Lung (tissue), 12 donors: ENCODE results near the gene DIRAS1. TPM values are rescaled to one million over a fixed set of nuclear protein-coding genes. Genes with fewer than 3 reads are reported as not detected.

Source experiments
- ATAC-seq: fragments of 200-7000 bp; cut with Tn5 transposase; one replicate; pipeline ENCODE4 v1.9.1; 2020; ENCODE audit warnings: moderate number of reproducible peaks; ENCODE audit not compliant: insufficient read depth, low FRiP score
- DNase-seq, 3 donors: peaks; one replicate each; pipeline ENCODE4 v3.0.0-alpha.2; 2013 to 2017
- H3K27ac ChIP-seq, 2 donors: one replicate each; pipeline ENCODE4 v1.5.1; 2013; ENCODE audit warnings: mild to moderate bottlenecking in 2 of 2, moderate library complexity in 2 of 2, control low read depth in 1 of 2, inconsistent platforms in 1 of 2, low read depth in 1 of 2, low read length in 1 of 2
- H3K27me3 ChIP-seq, 3 donors: one replicate each; pipeline ENCODE4 v1.5.1; 2013; ENCODE audit warnings: low read length in 2 of 3; ENCODE audit not compliant: control insufficient read depth in 3 of 3, insufficient read depth in 3 of 3
- H3K36me3 ChIP-seq, 4 donors: one replicate each; pipeline ENCODE4 v1.5.1; 2013; ENCODE audit warnings: low read length in 4 of 4, mild to moderate bottlenecking in 1 of 4, moderate library complexity in 1 of 4; ENCODE audit not compliant: control insufficient read depth in 4 of 4, insufficient read depth in 4 of 4
- H3K4me1 ChIP-seq, 5 donors: one replicate each; pipeline ENCODE4 v1.5.1; 2013; ENCODE audit warnings: low read length in 5 of 5, mild to moderate bottlenecking in 2 of 5, moderate library complexity in 1 of 5; ENCODE audit not compliant: control insufficient read depth in 5 of 5, insufficient read depth in 5 of 5
- H3K4me3 ChIP-seq: one replicate; pipeline ENCODE4 v1.5.1; 2013; ENCODE audit warnings: mild to moderate bottlenecking, control low read depth, moderate library complexity
- H3K9ac ChIP-seq, 2 donors: one replicate each; pipeline ENCODE4 v1.5.1; 2013; ENCODE audit warnings: low read length in 2 of 2, control low read depth in 1 of 2; ENCODE audit not compliant: insufficient read depth in 1 of 2
- H3K9me3 ChIP-seq, 4 donors: one replicate each; pipeline ENCODE4 v1.5.1; 2013; ENCODE audit warnings: low read length in 3 of 4, mild to moderate bottlenecking in 1 of 4, moderate library complexity in 1 of 4; ENCODE audit not compliant: control insufficient read depth in 4 of 4, insufficient read depth in 3 of 4
- CTCF ChIP-seq: IDR thresholded peaks from 2 replicates; pipeline ENCODE4 v1.5.1; 2012; ENCODE audit warnings: mild to moderate bottlenecking; ENCODE audit errors: control extremely low read depth, extremely low read depth
- WGBS, 2 donors: extraction: QIAGEN DNeasy Blood & Tissue Kit; methylation state at CpG; one replicate each; pipeline ENCODE4 v1.1.7; 2013; 5-methylcytosine and 5-hydroxymethylcytosine counted together
- polyA plus RNA-seq, 2 donors: library from polyadenylated mRNA; stranded (reverse); fragments of 200-250 nt; gene quantifications; one replicate each; pipeline ENCODE4 v1.2.1, GENCODE V29; 2013
- total RNA-seq, 2 donors: library from RNA; depleted of rRNA in 1 of 2; stranded (reverse); fragments of >200 nt in 1 of 2; gene quantifications; one replicate each; pipeline ENCODE4 v1.2.1, GENCODE V29; 2014 to 2021
- donor health status: control.
- donor health status: control.
- donor health status: Bipolar disorder and iron deficiency.
- donor health status: healthy.
- donor health status: DM: yes; HTN: yes; CAD: no.

Gene DIRAS1
- total and polyA plus RNA-seq, 4 donors: 0.37 to 1.2 (median 0.58) TPM

DNA sequence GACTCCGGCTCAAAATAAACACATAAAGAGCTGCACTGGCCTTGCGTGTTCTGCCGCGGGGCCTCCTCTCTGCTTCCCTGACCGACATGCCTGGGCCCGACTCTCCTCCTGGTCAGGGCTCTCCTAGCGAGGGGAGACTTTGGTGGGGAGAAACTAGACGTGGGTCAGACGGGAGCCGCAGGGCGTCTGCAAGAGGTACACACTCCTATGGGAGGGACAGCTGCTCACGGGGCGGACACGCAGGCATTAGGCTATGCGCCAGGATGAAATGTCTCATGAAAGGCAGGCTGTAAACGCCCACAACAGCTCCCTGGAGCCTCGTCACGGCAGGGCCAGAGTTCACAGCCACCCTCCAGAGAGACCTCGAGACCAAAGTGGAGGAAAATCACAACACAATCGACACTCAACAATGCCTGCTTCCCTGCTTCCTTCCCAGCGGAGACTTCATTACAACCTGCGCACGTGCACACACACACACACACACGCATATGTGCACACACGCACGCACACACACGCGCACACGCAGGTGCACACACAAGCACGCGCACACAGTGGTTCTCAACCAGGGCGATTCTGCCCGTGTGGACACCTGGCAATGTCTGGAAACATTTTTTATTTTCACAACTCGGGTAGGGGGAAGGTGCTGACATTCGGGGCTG, 12.9 kb upstream of the DIRAS1 start:
- no peak for ATAC-seq
- DNase-seq: no peak
- 88 to 92% methylated on average over 35 of the region's 35 CpGs for WGBS, 2 donors
- H3K4me3 ChIP-seq: no peak overlapping the region
- no peak overlapping the region for H3K27ac ChIP-seq
- no peak overlapping the region for H3K9ac ChIP-seq
- H3K9me3 ChIP-seq: peaks cover 0 to 4% (median 1%) of the 10 kb centered on the region in 4 donors
- H3K27me3 ChIP-seq: no peaks in the 10 kb centered on the region
- TF ChIP-seq CTCF: no peak
- H3K36me3 ChIP-seq: peaks cover 0 to 35% (median 15%) of the 10 kb centered on the region in 4 donors
- peaks cover 0 to 2% (median 1%) of the 10 kb centered on the region in 5 donors for H3K4me1 ChIP-seq

DNA sequence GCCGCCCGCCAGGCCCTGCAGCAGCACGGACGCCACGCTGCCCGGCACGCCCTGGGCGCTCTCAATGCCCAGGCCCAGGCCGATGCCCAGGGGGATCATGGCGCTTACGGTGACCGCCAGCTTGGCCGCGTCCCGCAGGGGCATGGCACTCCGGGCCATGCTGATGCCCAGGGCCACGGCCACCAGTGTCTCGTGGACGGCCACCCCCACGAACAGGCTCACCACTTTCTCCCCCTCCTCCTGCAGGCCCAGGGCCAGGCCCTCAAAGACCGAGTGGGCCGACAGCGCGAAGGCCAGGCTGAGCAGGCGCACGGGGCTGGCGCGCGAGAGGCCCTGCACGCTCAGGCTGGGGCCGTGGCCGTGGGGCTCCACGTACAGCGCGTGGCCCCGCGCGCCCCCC, 11.7 kb upstream of the DIRAS1 start:
- Histone ChIP-seq H3K27me3 (no peaks in the 10 kb centered on the region), H3K4me3 (no peak overlapping the region), H3K9ac (no peak overlapping the region), H3K27ac (no peak overlapping the region), H3K4me1 (peaks cover 0 to 8% (median 0%) of the 10 kb centered on the region in 5 donors), H3K36me3 (peaks cover 0 to 35% (median 15%) of the 10 kb centered on the region in 4 donors), H3K9me3 (peaks cover 0 to 4% (median 1%) of the 10 kb centered on the region in 4 donors)
- no peak for TF ChIP-seq CTCF
- 96 to 97% methylated on average over 35 to 38 of the region's 38 CpGs for WGBS, 2 donors
- no peak for ATAC-seq
- no peak for DNase-seq

DNA sequence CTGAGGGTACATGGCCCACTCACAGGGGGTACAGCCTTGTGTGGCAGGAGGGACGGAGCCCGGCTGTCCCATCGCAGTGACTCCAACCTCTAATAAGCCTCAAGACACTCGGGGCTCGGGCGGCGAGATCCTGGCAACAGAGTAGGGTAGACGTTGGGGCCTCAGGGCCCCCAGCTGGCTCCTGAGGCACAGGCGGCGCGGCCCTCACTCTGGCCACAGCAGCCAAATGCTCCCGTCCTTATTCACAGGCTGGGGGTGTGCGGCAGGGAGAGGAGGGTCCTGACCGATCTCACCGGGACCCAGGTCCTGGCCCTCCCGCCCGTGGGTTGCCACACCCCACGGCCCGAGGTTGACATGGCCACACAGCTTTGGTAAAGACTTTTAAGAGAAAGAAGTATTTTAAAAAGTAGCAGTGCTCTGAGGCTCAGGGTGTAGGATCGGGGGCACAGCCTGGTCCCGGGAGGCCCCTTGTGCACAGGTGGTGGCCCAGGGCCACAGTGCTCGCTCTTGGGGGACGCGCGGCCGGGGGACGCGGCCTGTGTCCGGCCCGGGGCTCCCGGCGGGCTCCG, 11.1 kb upstream of the DIRAS1 start:
- H3K36me3 ChIP-seq: peaks cover 0 to 35% (median 15%) of the 10 kb centered on the region in 4 donors
- no peak for ATAC-seq
- no peak overlapping the region for H3K4me3 ChIP-seq
- H3K9ac ChIP-seq: no peak overlapping the region
- no peak for DNase-seq
- H3K27me3 ChIP-seq: peaks cover 0 to 5% (median 0%) of the 10 kb centered on the region in 3 donors
- WGBS, 2 donors: 95 to 96% methylated on average over 33 of the region's 33 CpGs
- no peak for TF ChIP-seq CTCF
- H3K4me1 ChIP-seq: peaks cover 0 to 8% (median 0%) of the 10 kb centered on the region in 5 donors
- no peak overlapping the region for H3K27ac ChIP-seq
- H3K9me3 ChIP-seq: peaks cover 0 to 4% (median 1%) of the 10 kb centered on the region in 4 donors
